Pancreas (tissue), 10 donors: ENCODE results near the gene ST8SIA4. TPM values are rescaled to one million over a fixed set of nuclear protein-coding genes. Genes with fewer than 3 reads are reported as not detected.
A peak's percentile ranks its signal among the peaks of the same experiment; 100 is the strongest.

Experiments used
- ATAC-seq, 4 donors: fragments of 200-7000 bp; cut with Tn5 transposase; one replicate each; pipeline versions ENCODE4 v1.8.0 to v1.9.1; 2020; ENCODE audit warnings: mild to moderate bottlenecking in 4 of 4, moderate library complexity in 4 of 4
- DNase-seq, 6 donors: peaks; one replicate each; pipeline ENCODE4 v3.0.0-alpha.2; 2020
- FAIRE-seq: peaks from 2 replicates; lab custom pipeline; 2012; peaks lifted over from hg19 to GRCh38; lab: Jason Lieb, UNC
- H3K27ac ChIP-seq, 4 donors: fragments of 200-600 bp; sonication (generic); 1 replicate in 3 of 4; 2 replicates in 1 of 4; pipeline versions ENCODE4 v1.5.0 to v1.8.0; 2020
- H3K27me3 ChIP-seq, 4 donors: fragments of 200-600 bp; one replicate each; pipeline ENCODE4 v1.8.0; 2021
- H3K36me3 ChIP-seq, 3 donors: fragments of 200-600 bp; sonication (generic) in 1 of 3; one replicate each; pipeline versions ENCODE4 v1.5.0 to v1.8.0; 2020 to 2021
- H3K4me1 ChIP-seq, 3 donors: fragments of 200-600 bp; one replicate each; pipeline ENCODE4 v1.8.0; 2021
- H3K4me3 ChIP-seq, 4 donors: fragments of 200-600 bp; sonication (generic) in 2 of 4; one replicate each; pipeline versions ENCODE4 v1.5.0 to v1.8.0; 2020 to 2021
- H3K9me3 ChIP-seq, 4 donors: fragments of 200-600 bp; one replicate each; pipeline ENCODE4 v1.8.0; 2021
- WGBS, 2 donors: extraction: QIAGEN DNeasy Blood & Tissue Kit; methylation state at CpG; one replicate each; pipeline ENCODE4 v1.1.7; 2013; 5-methylcytosine and 5-hydroxymethylcytosine counted together
- intact Hi-C, 3 donors: fragments of 100-400 bp; cut with DNase I; formaldehyde crosslinking; loops; one replicate each; pipeline versions ENCODE4 v1.11.1 to v1.14.2; 2022
- polyA plus RNA-seq, 2 donors: library from polyadenylated mRNA; stranded (reverse); fragments of 200-250 nt; gene quantifications; one replicate each; pipeline ENCODE4 v1.2.3, GENCODE V29; 2013
- total RNA-seq, 6 donors: library from RNA; stranded (reverse); fragmentation: NEBNext Ultra II Directional in 4 of 6; extraction: Animal tissue kit (Norgen Biotek cat#: 25700) in 4 of 6; gene quantifications; one replicate each; pipeline versions ENCODE4 v1.2.1 to v1.2.4, GENCODE V29; 2021 to 2023
- TF ChIP-seq, protein P1 (sequence below), 4 donors: fragments of 200-600 bp; sonication (generic) in 3 of 4; IDR thresholded peaks; one replicate each; pipeline versions ENCODE4 v1.5.0 to v1.8.0; 2021; ENCODE audit warnings: antibody characterized with exemption in 4 of 4
- donor health status: healthy with polysubstance abuse.
- donor health status: DM: no; HTN: no; CAD: no; lungs with moderate emphysema.
- donor health status: DM: no; HTN: no; CAD: no.
- donor health status: control.
- donor health status: control.
- donor health status: Bipolar disorder and iron deficiency.
- donor health status: DM: yes; HTN: yes; CAD: no.
- donor health status: DM: no; HTN: no; CAD: no.
- donor health status: DM: no; HTN: no; CAD: no.
- donor health status: DM: yes; HTN: yes; CAD: no.

The ST8SIA4 gene
- total and polyA plus RNA-seq, 8 donors = 0.34 to 5.7 (median 0.86) TPM

DNA sequence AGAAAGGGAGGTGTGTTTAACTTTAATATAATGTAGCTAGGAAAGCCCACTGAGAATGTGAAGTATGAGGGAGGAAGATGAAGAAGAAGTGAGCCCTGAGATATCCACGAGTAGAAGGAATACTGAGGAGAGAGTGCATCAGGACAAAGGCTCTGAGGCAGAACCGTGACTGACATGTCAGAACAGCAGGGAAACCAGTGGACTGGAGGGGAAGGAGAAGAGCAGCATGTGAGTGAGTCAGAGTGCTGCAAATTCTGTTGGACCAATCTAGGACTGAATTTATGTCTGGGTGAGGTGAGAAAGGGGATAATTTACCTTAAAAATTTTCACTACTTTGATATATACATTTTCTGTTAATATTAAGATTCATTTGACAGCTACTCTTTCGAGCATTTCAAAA is 110.3 kb downstream of the ST8SIA4 start:
- Histone ChIP-seq H3K27me3 (no peaks in the 10 kb centered on the region), H3K9me3 (no peaks in the 10 kb centered on the region), H3K27ac (no peak overlapping the region), H3K4me1 (peaks cover 0 to 10% (median 5%) of the 10 kb centered on the region in 3 donors), H3K36me3 (no peaks in the 10 kb centered on the region), H3K4me3 (no peak overlapping the region)
- no peak for FAIRE-seq
- no peak for DNase-seq
- intact Hi-C loops = no loop called here
- TF ChIP-seq, protein P1, sequence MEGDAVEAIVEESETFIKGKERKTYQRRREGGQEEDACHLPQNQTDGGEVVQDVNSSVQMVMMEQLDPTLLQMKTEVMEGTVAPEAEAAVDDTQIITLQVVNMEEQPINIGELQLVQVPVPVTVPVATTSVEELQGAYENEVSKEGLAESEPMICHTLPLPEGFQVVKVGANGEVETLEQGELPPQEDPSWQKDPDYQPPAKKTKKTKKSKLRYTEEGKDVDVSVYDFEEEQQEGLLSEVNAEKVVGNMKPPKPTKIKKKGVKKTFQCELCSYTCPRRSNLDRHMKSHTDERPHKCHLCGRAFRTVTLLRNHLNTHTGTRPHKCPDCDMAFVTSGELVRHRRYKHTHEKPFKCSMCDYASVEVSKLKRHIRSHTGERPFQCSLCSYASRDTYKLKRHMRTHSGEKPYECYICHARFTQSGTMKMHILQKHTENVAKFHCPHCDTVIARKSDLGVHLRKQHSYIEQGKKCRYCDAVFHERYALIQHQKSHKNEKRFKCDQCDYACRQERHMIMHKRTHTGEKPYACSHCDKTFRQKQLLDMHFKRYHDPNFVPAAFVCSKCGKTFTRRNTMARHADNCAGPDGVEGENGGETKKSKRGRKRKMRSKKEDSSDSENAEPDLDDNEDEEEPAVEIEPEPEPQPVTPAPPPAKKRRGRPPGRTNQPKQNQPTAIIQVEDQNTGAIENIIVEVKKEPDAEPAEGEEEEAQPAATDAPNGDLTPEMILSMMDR (IDR thresholded peaks at IDR 0.05) = no peak
- no peak for ATAC-seq
- 70 to 73% methylated on average over 3 of the region's 3 CpGs for WGBS, 2 donors

DNA sequence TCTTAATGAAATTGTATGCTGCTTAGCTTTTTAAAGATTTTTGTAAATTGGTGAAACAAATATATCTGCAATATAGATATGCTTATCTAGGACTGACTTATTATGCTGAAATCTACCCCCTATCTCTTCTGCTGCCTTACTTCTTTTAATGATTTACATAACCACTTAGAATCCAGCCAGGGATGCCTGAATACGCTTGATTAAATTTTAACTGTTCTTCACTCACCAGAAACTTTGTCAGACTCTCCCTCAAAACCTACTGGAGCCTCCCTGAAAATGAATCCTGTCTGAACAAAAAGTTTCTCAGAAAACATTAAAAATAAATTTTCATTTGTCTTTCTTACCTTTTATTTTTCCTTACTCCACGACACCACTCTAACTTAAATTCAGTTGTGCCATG is 111.7 kb downstream of the ST8SIA4 start:
- H3K27ac ChIP-seq = no peak overlapping the region
- no peaks in the 10 kb centered on the region for H3K27me3 ChIP-seq
- FAIRE-seq (no peak), ATAC-seq (no peak), DNase-seq (no peak)
- TF ChIP-seq, protein P1 (IDR thresholded peaks at IDR 0.05) = no peak
- no peaks in the 10 kb centered on the region for H3K36me3 ChIP-seq
- intact Hi-C loops = no loop called here
- H3K4me1 ChIP-seq = peaks cover 0 to 10% (median 5%) of the 10 kb centered on the region in 3 donors
- H3K4me3 ChIP-seq = no peak overlapping the region
- H3K9me3 ChIP-seq = no peaks in the 10 kb centered on the region
- 68 to 72% methylated on average over 2 of the region's 2 CpGs for WGBS, 2 donors

DNA sequence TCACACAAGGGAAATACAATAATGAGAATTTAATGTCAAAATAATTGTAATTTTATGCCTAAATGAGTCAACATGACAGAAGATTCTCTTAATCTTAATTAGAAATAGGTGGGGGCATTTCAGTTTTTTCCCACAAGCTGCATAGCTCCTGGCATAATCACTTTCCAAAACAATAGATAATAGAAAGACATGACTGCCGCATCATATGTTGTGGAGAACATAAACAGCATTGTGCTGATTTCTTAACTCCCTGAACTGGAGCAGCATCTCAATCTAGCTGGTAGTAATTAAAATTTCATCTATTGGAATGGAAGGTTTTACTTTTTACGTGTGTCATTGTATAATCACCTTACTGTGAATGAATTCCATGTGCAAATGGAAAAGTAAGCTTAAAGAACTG is 112.1 kb downstream of the ST8SIA4 start:
- Histone ChIP-seq H3K27ac (no peak overlapping the region), H3K9me3 (no peaks in the 10 kb centered on the region), H3K36me3 (no peaks in the 10 kb centered on the region), H3K4me3 (no peak overlapping the region), H3K4me1 (peaks cover 0 to 10% (median 5%) of the 10 kb centered on the region in 3 donors), H3K27me3 (no peaks in the 10 kb centered on the region)
- no peak for ATAC-seq
- TF ChIP-seq, protein P1 (IDR thresholded peaks at IDR 0.05) = no peak
- DNase-seq = no peak
- WGBS, 2 donors = 48 to 62% methylated on average over 2 of the region's 2 CpGs
- intact Hi-C loops = no loop called here
- no peak for FAIRE-seq

DNA sequence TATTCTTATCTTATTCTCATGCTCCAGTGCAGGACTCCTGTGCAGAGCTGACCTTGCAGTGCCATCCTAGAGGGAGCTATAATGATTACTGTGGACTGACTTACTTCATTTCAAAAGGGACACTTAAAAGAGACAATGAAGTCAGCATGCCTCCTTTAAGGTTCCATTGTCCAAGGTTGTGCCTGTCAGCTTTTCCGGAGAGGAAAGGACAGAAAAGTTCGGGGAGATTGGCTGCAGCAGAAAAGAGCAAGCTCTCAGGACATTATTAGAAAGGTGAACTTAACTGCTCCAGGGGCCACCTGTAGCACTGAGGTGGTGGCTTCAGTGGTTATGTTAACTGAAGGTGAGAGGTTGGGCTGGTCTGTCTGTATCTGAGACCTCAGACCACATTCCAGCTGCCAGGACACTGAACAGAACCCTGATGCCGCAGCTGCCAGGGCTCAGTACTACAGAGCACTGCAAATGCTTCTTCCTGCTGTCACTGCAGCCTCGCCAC is 112.9 kb downstream of the ST8SIA4 start:
- TF ChIP-seq, protein P1 (IDR thresholded peaks at IDR 0.05) = no peak
- Histone ChIP-seq H3K27me3 (no peaks in the 10 kb centered on the region), H3K27ac (no peak overlapping the region), H3K4me1 (peaks cover 0 to 10% (median 5%) of the 10 kb centered on the region in 3 donors), H3K9me3 (no peaks in the 10 kb centered on the region), H3K36me3 (no peaks in the 10 kb centered on the region), H3K4me3 (no peak overlapping the region)
- FAIRE-seq (no peak), ATAC-seq (peak; percentile 53 to 69 (median 56)), DNase-seq (no peak)
- intact Hi-C loops = no loop called here
- WGBS, 2 donors = 24 to 34% methylated on average over 4 of the region's 4 CpGs

DNA sequence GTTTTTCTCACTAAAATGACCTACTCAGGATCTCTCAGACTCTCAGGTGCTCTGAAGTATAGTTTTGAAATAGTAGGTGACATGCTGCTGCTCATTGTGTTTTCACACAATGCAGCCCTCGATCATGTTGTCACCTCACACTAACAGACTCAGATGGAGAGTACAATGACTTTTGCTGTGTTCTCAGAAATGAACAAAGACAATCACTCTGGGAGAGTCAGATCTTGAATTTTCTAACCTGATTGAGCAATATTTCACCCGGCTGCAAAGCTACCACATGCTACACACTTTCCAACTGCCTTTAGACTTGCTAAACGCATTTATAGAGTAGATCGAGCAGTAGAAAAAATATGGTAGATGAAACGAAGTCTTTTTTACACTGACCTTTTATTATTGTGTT is 113.4 kb downstream of the ST8SIA4 start:
- no peak for DNase-seq
- 36 to 40% methylated on average over 5 of the region's 5 CpGs for WGBS, 2 donors
- Histone ChIP-seq H3K27ac (no peak overlapping the region), H3K4me3 (no peak overlapping the region), H3K36me3 (no peaks in the 10 kb centered on the region), H3K9me3 (no peaks in the 10 kb centered on the region), H3K27me3 (no peaks in the 10 kb centered on the region), H3K4me1 (peaks cover 0 to 10% (median 5%) of the 10 kb centered on the region in 3 donors)
- peak in 1 of 4 donors; percentile 11 for ATAC-seq
- TF ChIP-seq, protein P1 (IDR thresholded peaks at IDR 0.05) = no peak
- FAIRE-seq = no peak
- intact Hi-C loops = no loop called here
